Retinal pigment epithelial cell (primary cell): ENCODE measurements around the gene PYHIN1.
"Not testable (repeated sequence)": the region's sequence is repeated elsewhere in the genome, so short reads cannot be mapped to it uniquely, and the experiment has no call there.

Experiments used
- DNase-seq: peaks from one replicate; pipeline ENCODE4 v3.0.0-alpha.2; 2010; ENCODE audit warnings: low read depth
- H3K4me3 ChIP-seq: 2 replicates; pipeline ENCODE4 v1.5.1; 2011; ENCODE audit warnings: mild to moderate bottlenecking, low read length, control low read depth, moderate library complexity
- TF ChIP-seq, protein P1 (sequence below): conservative IDR thresholded peaks from 2 replicates; pipeline ENCODE4 v1.5.1; 2011; ENCODE audit warnings: low read depth, low read length, control low read depth, inconsistent platforms

PYHIN1 gene

DNA sequence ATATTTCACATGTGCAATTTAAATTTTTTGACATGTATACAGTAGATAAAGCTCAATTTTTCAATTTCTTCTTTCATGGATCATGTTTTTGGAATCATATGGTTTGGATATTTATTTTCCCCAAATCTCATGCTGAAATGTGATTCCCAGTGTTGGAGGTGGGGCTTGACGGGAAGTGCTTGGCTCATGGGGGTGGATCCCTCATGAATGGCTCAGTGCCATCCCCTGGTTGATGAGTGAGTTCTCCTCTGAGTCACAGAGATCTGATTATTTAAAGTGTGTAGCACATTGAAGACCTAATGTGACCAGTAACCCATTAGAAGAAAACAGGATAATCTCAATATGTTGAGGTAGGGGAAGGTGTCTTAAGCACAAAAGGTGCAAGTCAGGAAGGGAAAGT, 69.3 kb downstream of the PYHIN1 start:
- TF ChIP-seq, protein P1, sequence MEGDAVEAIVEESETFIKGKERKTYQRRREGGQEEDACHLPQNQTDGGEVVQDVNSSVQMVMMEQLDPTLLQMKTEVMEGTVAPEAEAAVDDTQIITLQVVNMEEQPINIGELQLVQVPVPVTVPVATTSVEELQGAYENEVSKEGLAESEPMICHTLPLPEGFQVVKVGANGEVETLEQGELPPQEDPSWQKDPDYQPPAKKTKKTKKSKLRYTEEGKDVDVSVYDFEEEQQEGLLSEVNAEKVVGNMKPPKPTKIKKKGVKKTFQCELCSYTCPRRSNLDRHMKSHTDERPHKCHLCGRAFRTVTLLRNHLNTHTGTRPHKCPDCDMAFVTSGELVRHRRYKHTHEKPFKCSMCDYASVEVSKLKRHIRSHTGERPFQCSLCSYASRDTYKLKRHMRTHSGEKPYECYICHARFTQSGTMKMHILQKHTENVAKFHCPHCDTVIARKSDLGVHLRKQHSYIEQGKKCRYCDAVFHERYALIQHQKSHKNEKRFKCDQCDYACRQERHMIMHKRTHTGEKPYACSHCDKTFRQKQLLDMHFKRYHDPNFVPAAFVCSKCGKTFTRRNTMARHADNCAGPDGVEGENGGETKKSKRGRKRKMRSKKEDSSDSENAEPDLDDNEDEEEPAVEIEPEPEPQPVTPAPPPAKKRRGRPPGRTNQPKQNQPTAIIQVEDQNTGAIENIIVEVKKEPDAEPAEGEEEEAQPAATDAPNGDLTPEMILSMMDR, result no peak
- DNase-seq, result peak; percentile 58

DNA sequence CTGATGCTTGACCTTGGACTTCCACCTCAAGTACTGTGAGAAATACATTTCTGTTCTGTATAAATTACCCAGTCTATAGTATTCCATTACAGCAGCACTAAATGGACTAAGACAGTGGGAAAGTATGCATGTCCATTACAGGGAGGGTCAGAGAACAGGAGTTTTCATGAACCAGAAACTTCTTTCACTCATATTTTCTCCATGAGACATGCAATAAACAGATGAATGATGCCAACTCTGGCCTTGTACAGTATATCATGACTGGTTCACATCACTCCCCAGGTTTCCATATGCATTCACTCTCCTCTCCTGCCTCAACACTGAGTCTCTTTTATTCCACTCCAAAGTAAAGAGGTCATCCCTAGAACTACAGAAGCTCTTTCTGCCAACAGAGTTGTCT, 73.8 kb downstream of the PYHIN1 start:
- TF ChIP-seq, protein P1, result no peak
- DNase-seq, result no peak
- no peak overlapping the region for H3K4me3 ChIP-seq

More for the DNA sequence above, 69.3 kb downstream of the PYHIN1 start:
- peak overlapping the region; percentile 68 for H3K4me3 ChIP-seq

DNA sequence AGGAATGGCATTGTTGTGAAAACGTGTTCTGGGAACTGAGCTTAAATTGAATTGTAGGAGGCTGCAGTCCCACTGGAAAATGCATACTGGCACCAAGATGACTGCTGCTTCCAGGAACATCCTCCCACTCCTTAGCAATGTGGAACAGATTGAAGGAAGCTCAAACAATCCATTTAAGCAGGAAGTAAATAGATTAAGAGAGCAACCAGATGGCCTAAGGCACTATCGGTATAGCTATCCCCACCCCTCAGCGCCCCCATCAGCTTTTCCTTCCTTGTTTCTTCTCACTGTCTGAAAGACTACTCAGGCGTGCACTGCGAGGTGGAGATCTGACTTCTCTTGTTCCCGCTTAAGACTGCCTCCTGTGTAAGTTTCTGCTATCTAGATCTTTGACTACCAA, 74.3 kb downstream of the PYHIN1 start:
- no peak for DNase-seq
- TF ChIP-seq, protein P1, result no peak
- no peak overlapping the region for H3K4me3 ChIP-seq

DNA sequence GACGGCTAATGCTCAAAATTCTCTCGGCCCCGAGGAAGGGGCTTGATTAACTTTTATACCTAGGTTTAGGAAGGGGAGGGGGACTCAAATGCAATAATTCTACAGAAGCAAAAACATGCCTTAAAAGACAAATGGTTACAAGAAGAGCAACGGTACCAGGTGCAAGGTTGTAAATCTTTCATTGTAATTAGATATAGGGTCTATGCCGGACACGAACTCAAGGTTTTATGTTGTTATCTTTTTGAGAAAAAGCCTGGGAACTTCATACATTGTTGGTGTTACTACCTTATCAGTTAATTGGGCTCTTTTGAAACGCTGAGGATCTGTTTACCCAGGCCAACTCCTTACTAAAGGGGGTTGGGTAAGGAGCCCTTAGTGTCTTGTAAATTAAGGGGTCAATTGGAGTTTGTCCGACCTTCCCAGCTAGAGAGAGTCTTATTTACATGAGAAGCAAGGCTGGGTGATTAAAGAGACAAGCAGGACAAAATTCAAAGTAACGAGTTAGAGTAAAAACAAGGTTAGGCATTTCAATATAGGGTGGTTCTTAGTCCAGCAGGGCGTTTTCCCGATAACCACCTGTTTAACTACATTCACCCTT, 75.0 kb downstream of the PYHIN1 start:
- not testable (repeated sequence) for H3K4me3 ChIP-seq, DNase-seq

DNA sequence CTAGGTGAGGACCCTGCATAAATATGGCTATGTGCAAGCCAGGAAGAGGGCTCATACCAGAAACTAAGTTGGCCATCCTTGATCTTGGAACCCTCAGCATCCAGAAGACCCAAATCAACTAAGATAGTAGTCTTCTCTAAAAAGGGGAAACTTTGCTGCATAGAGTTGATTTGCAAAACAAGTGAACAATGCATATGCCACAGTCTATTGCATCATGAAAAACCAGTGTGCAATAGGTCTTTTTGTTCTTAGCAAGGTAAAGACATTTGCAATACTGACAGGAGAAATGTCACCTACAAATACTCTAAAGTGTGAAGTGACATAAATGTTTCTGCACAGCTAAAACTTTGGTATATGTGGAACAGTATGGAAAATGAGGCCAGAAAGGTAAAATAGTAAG, 76.4 kb downstream of the PYHIN1 start:
- no peak for DNase-seq
- no peak overlapping the region for H3K4me3 ChIP-seq
- TF ChIP-seq, protein P1, result no peak

DNA sequence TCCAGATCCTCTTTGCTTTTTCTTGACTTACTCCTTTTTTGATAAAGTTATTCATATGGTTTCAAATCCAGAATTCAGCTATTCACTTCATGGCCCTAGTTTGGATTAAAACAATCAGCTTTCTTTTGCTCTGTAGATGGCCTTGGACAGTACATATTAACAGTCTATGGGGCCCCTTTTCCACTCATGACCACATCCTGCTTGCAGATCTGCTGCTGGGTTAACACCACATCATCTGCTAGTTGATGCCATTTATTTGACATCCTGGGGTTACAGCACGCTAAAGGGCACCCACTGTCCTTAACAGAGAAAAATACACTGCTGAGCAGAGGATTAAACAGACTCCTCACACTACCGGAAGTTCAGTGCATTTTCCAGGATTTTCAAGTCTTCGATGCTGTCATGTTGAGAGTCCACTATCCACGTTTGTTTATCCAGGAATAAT, 77.4 kb downstream of the PYHIN1 start:
- DNase-seq, result no peak
- TF ChIP-seq, protein P1, result no peak
- no peak overlapping the region for H3K4me3 ChIP-seq

DNA sequence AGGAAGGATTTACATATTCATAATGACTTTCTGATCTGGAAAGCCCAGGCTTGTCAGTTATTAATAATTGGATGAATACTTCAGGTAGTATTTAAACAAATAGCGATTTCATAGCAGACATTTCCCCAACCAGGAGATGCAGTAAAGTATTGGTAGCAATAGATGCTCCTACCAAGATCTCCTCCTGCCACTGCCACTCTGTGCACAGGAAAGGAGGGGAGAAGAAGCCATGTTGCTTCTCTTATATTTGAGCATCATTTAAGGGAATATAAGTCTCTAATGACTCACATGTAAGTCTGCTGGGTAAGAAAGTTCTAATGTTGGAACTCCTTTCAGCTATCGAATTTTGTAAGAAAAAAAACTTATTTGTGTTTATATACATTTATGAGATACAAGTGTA, 77.9 kb downstream of the PYHIN1 start:
- peak overlapping the region; percentile 37 for H3K4me3 ChIP-seq
- DNase-seq, result no peak
- TF ChIP-seq, protein P1, result no peak
